Neural cell (in vitro differentiated cells): ENCODE results near the gene MAD1L1. TPM values are rescaled to one million over a fixed set of nuclear protein-coding genes. Genes with fewer than 3 reads are reported as not detected.

ENCODE experiments used
- H2AFZ ChIP-seq: fragments of 200-600, 300-800 bp; sonication (generic), shearing (Covaris generic); 2 replicates; pipeline ENCODE4 v1.6.0; 2014; ENCODE audit warnings: low read depth, mild to moderate bottlenecking, antibody characterized with exemption, low read length, moderate library complexity
- H3F3A ChIP-seq: fragments of 200-600 bp; shearing (Covaris generic); 2 replicates; pipeline ENCODE4 v1.6.1; 2016; ENCODE audit warnings: mild to moderate bottlenecking, moderate library complexity, mixed read lengths, antibody characterized with exemption, low read length; ENCODE audit not compliant: insufficient read depth, poor library complexity, severe bottlenecking
- H3K27ac ChIP-seq: fragments of 200-600, 300-800 bp; sonication (generic), shearing (Covaris generic); 2 replicates; pipeline ENCODE4 v1.5.1; 2014; ENCODE audit warnings: mild to moderate bottlenecking, low read length, moderate library complexity
- H3K27me3 ChIP-seq: fragments of 300-800, 200-600 bp; sonication (generic), shearing (Covaris generic); 2 replicates; pipeline ENCODE4 v1.6.0; 2014; ENCODE audit warnings: mild to moderate bottlenecking, low read depth, low read length, moderate library complexity; ENCODE audit not compliant: insufficient read depth
- H3K36me3 ChIP-seq: fragments of 300-800, 200-600 bp; sonication (generic), shearing (Covaris generic); 2 replicates; pipeline ENCODE4 v1.5.1; 2014; ENCODE audit warnings: mild to moderate bottlenecking, antibody characterized with exemption, low read length, moderate library complexity; ENCODE audit not compliant: insufficient read depth
- H3K4me2 ChIP-seq: fragments of 300-800, 200-600 bp; sonication (generic), shearing (Covaris generic); 2 replicates; pipeline ENCODE4 v1.6.0; 2014; ENCODE audit warnings: mild to moderate bottlenecking, low read length
- H3K4me3 ChIP-seq: fragments of 300-800, 200-600 bp; sonication (generic), shearing (Covaris generic); 2 replicates; pipeline ENCODE4 v1.5.1; 2014; ENCODE audit warnings: mild to moderate bottlenecking, low read length, moderate library complexity
- H3K79me2 ChIP-seq: fragments of 200-600 bp; shearing (Covaris generic); replicated peaks from 2 replicates; pipeline ENCODE4 v1.6.0; 2014; ENCODE audit warnings: mild to moderate bottlenecking, low read length, moderate library complexity; ENCODE audit not compliant: insufficient read depth
- H3K9ac ChIP-seq: fragments of 300-800, 200-600 bp; sonication (generic), shearing (Covaris generic); 2 replicates; pipeline ENCODE4 v1.6.1; 2016; ENCODE audit warnings: mild to moderate bottlenecking, low read length, mixed read lengths
- H3K9me2 ChIP-seq: fragments of 200-600 bp; shearing (Covaris generic); 2 replicates; pipeline ENCODE4 v1.6.1; 2016; ENCODE audit warnings: mild to moderate bottlenecking, low read length, mixed read lengths; ENCODE audit not compliant: insufficient read depth
- H3K9me3 ChIP-seq: fragments of 200-600, 300-800 bp; sonication (generic), shearing (Covaris generic); 2 replicates; pipeline ENCODE4 v1.6.1; 2016; ENCODE audit warnings: mild to moderate bottlenecking, mixed run types, low read length, moderate library complexity, mixed read lengths
- H4K20me1 ChIP-seq: fragments of 200-600 bp; shearing (Covaris generic); 2 replicates; pipeline ENCODE4 v1.6.1; 2016; ENCODE audit warnings: mild to moderate bottlenecking, mixed run types; ENCODE audit not compliant: insufficient read depth
- CTCF ChIP-seq: fragments of 450-650 bp; IDR thresholded peaks from 2 replicates; pipeline ENCODE4 v1.5.1; 2014; ENCODE audit warnings: antibody characterized with exemption, mild to moderate bottlenecking, moderate library complexity; ENCODE audit not compliant: poor library complexity, severe bottlenecking
- EP300 ChIP-seq: fragments of 450-650 bp; conservative IDR thresholded peaks from 2 replicates; pipeline ENCODE4 v1.6.1; 2014; ENCODE audit warnings: antibody characterized with exemption, mild to moderate bottlenecking, moderate library complexity; ENCODE audit not compliant: poor library complexity, severe bottlenecking
- EZH2 ChIP-seq: fragments of 200-600, 300-800 bp; shearing (Covaris generic), sonication (generic); IDR thresholded peaks from 2 replicates; pipeline ENCODE4 v1.6.1; 2014; ENCODE audit warnings: antibody characterized with exemption, low read length, borderline replicate concordance, mild to moderate bottlenecking; ENCODE audit not compliant: insufficient read depth, poor library complexity, severe bottlenecking
- MXI1 ChIP-seq: fragments of 450-650 bp; conservative IDR thresholded peaks from 2 replicates; pipeline ENCODE4 v1.6.1; 2014; ENCODE audit warnings: antibody characterized with exemption, mild to moderate bottlenecking; ENCODE audit not compliant: poor library complexity, severe bottlenecking
- POLR2AphosphoS5 ChIP-seq: IDR thresholded peaks from 2 replicates; pipeline ENCODE4 v1.6.1; 2012
- RAD21 ChIP-seq: fragments of 450-650 bp; conservative IDR thresholded peaks from 2 replicates; pipeline ENCODE4 v1.6.1; 2014; ENCODE audit warnings: antibody characterized with exemption, mild to moderate bottlenecking, moderate library complexity
- SMC3 ChIP-seq: fragments of 450-650 bp; conservative IDR thresholded peaks from 2 replicates; pipeline ENCODE4 v1.6.1; 2014; ENCODE audit warnings: antibody characterized with exemption, mild to moderate bottlenecking, moderate library complexity; ENCODE audit not compliant: poor library complexity
- TAF1 ChIP-seq: IDR thresholded peaks from 2 replicates; pipeline ENCODE4 v1.6.1; 2012; ENCODE audit warnings: low read depth
- polyA plus RNA-seq: library from polyadenylated mRNA; depleted of rRNA; stranded (reverse); fragments of >200 nt; gene quantifications from 2 replicates; pipeline ENCODE4 v1.2.3, GENCODE V29; 2014
- TF ChIP-seq, protein P1 (sequence below): IDR thresholded peaks from 2 replicates; pipeline ENCODE4 v1.6.1; 2012; ENCODE audit warnings: borderline replicate concordance

The MAD1L1 gene
- polyA plus RNA-seq, 1 donor from 2014 or later, result 31.4 TPM

GRCh38 chr7:2146676-2147472 is 85.9 kb downstream of the MAD1L1 start:
- Histone ChIP-seq H3K4me3 (no peak overlapping the region), H3K27ac (no peak overlapping the region), H3K9me3 (no peaks in the 10 kb centered on the region), H3K4me2 (no peak overlapping the region), H3K36me3 (no peaks in the 10 kb centered on the region), H3K9me2 (no peaks in the 10 kb centered on the region), H4K20me1 (no peaks in the 10 kb centered on the region), H3K9ac (no peak overlapping the region), H3F3A (no peaks in the 10 kb centered on the region), H2AFZ (no peak overlapping the region), H3K27me3 (no peaks in the 10 kb centered on the region), H3K79me2 (no peaks in the 10 kb centered on the region)
- no peak for TF ChIP-seq MXI1
- TF ChIP-seq EZH2, result no peak
- TF ChIP-seq, protein P1, sequence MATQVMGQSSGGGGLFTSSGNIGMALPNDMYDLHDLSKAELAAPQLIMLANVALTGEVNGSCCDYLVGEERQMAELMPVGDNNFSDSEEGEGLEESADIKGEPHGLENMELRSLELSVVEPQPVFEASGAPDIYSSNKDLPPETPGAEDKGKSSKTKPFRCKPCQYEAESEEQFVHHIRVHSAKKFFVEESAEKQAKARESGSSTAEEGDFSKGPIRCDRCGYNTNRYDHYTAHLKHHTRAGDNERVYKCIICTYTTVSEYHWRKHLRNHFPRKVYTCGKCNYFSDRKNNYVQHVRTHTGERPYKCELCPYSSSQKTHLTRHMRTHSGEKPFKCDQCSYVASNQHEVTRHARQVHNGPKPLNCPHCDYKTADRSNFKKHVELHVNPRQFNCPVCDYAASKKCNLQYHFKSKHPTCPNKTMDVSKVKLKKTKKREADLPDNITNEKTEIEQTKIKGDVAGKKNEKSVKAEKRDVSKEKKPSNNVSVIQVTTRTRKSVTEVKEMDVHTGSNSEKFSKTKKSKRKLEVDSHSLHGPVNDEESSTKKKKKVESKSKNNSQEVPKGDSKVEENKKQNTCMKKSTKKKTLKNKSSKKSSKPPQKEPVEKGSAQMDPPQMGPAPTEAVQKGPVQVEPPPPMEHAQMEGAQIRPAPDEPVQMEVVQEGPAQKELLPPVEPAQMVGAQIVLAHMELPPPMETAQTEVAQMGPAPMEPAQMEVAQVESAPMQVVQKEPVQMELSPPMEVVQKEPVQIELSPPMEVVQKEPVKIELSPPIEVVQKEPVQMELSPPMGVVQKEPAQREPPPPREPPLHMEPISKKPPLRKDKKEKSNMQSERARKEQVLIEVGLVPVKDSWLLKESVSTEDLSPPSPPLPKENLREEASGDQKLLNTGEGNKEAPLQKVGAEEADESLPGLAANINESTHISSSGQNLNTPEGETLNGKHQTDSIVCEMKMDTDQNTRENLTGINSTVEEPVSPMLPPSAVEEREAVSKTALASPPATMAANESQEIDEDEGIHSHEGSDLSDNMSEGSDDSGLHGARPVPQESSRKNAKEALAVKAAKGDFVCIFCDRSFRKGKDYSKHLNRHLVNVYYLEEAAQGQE, result no peak
- no peak for TF ChIP-seq TAF1
- no peak for TF ChIP-seq CTCF
- TF ChIP-seq SMC3, result no peak
- TF ChIP-seq EP300, result no peak
- TF ChIP-seq RAD21, result no peak
- TF ChIP-seq POLR2AphosphoS5, result no peak

DNA sequence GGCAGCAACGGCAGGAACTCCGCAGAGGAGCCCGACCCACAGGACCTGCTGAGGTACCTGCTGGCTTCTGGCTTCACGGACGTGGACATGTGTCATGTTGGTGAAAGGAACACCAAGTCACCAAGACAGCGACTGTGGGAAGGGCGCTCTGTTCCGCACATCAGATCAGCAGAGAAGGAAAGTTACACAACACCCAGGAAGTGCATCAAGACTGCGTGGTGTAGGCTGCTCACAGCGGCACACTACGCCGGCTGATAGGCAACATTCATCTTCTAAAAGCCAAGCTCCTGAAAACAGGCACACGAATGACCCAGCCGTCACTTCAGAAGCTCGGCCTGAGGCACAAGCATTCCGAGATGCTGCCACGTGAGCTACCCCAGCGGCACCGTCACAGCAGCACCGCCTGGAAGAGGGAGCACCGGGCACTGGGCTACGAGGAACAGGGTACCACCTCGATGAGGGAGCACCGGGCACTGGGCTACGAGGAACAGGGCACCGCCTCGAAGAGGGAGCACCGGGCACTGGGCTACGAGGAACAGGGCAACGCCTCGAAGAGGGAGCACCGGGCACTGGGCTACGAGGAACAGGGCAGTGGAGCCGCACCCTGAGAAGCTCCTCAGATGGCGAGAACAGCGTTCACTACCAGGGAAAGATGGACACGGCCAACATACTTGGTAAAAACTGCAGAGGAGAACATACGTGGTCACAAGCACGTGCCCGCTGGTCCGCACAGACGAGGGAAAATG is 86.7 kb downstream of the MAD1L1 start:
- TF ChIP-seq EZH2, result no peak
- no peaks in the 10 kb centered on the region for H3K27me3 ChIP-seq
- no peaks in the 10 kb centered on the region for H3K9me3 ChIP-seq
- H3K9ac ChIP-seq, result no peak overlapping the region
- H2AFZ ChIP-seq, result no peak overlapping the region
- no peak overlapping the region for H3K4me3 ChIP-seq
- no peak overlapping the region for H3K4me2 ChIP-seq
- H3K27ac ChIP-seq, result no peak overlapping the region
- H3F3A ChIP-seq, result no peaks in the 10 kb centered on the region
- no peaks in the 10 kb centered on the region for H4K20me1 ChIP-seq
- no peaks in the 10 kb centered on the region for H3K36me3 ChIP-seq
- H3K9me2 ChIP-seq, result no peaks in the 10 kb centered on the region
- no peaks in the 10 kb centered on the region for H3K79me2 ChIP-seq
